IPS-NIHi11 (cell line): ENCODE results near the gene CTSW.

Source experiments
- DNase-seq: peaks from one replicate; pipeline ENCODE4 v3.0.0; 2012; ENCODE audit warnings: mixed read lengths, low spot score

CTSW gene

DNA sequence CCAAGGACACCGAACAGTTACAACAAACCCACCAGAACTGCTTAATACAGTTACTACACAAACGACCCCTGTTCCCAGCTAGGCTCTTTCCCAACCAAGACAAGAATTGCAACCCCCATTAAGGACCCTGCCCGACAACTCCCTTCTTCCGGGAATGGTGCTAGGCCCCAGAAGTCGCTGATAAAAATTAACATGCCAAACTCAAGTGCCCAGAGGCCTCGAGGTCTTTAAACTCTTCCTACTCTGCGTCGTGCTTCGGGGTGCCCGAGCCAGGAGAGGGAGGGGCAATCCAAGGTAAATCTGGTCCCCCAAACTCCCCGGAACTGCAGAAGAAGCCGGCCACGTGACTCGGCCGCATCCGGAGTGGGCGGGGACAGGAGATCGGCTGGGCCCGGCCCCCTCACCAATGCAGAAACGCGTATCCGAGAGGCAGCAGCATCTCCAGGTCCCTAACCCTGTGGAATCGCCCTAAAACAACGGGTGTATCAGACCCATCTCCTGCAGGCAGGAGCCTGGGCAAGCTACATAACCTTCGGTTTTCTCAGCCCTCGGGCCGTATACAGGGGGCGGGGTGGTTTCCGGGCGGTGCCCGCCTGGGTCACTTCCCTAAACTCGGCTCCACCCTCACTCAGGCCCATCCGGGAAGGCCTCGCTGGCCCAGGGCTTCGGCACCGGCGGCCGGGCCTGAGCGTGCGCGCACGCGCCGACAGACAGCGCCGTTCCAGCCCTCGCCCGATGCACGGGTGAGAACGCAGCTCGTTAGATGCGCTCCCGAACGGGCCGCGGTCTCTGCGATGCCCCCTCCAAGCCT, 22.7 kb upstream of the CTSW start:
- DNase-seq = no peak

DNA sequence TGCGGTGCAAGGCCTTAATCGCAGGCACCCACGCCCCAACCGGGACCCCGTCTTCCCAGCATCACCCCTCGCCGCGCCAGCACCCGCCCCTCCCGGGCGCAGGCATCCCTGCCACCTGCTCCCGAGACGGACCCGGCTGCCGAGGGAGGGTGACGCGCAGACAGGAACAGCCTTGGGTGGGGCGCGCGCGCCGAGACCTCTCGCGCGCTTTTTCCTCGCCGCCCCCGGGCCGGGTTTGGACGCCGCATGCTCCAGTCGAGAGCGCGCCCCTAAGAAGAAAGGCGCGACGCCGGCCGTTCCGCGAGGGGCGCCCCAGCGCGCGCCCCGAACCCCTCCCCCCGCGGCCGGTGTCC, 22.2 kb upstream of the CTSW start:
- DNase-seq = no peak

DNA sequence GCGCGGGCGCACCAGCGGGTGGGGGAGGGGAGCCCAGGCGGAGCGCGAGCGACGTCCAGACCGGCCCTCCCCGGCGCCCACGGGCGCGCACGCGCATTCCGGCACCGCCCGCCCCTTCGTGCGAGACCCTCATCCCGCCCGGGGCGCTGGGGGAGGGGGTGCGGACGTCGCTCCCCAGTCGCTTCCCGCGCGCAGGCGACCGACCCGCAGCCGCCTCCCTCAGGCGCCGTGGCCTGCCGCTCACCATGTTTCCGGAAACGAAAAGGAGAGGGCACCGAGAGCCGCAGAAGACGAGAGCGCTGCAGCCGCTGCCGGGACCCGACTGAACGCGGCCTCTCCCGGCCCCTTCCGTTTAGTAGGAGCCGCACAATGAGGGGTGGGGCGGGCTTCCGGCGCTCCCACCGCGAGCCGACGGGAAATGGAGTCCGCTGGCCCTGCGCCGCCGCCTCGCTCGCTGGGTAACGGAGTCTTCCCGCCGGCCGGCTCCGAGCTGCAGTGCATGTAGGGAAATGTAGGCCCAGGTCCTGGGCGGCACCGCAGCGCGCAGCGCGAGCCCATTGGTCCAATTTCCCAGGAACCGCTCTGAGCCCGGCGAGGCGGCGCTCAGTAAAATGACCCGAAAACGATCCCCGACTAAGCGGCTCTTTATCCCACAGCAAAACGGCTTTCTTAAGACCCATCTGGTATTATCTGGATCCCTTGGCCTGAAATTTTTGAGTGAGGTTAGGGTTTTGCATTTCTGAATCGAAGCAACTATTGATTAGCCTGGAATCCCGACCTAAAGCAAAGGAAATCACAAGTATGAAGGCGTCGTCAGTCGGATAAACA, 21.6 kb upstream of the CTSW start, which contains the start of gene CFL1:
Gene CFL1, minus strand, starts transcription at position 328 of the 828 bp plus-strand sequence. Its CDS starts 81 bp downstream, at position 247.
- peak; percentile 79 for DNase-seq

DNA sequence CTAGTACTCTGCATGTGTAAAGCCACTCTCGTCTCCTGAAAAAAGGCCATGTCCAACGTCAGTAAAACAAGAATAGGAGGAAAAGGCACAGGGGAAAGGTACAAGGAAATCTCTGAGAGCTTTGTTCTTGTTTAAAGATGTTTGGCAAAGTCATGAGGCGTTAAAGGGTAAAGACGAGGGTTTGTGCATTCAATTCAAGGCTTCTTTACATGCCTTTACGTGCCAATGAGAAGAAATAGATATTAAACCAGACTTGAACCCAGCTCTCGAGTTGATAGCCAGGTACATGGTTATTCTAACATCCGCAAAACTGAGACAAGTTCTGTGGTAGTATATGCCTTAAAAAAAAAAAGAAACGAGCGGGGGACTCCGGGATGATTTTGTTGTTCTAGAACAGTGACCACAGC, 21.0 kb upstream of the CTSW start:
- no peak for DNase-seq

DNA sequence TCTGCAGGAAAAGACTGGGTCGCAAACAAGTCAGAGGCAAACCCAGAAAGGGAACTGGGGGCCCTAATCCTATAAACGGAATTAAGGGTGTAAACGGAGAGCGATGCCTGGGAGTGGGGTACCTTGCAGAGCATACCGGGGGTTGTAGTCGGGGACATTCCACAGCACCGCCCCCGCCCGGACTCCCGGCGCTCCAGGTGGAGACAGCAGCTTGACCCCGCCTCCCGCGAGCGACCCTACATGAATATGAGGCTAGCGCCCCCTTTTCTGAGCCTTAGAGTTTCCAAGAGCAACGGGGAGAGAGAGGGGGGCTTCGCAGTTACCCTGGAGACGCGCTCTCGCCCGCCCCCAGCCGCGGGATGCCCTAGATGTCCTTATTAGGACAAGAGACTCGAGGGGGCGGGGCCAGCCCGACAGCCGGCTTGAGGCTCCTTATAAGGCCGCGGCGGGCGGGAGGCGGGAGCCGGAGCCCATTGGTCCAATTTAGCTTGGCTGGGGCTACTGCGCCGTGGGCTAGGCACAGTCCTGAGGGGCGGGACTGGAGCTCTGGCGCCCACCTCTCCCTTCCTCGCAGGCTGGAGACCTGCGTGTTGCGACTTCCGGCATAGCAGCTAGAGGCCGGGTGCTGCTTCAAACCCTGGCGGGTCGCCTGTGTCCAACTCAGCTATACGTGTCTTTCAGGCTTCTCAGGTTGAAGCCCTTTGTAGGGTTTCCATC, 20.4 kb upstream of the CTSW start:
- DNase-seq = peak; percentile 87

DNA sequence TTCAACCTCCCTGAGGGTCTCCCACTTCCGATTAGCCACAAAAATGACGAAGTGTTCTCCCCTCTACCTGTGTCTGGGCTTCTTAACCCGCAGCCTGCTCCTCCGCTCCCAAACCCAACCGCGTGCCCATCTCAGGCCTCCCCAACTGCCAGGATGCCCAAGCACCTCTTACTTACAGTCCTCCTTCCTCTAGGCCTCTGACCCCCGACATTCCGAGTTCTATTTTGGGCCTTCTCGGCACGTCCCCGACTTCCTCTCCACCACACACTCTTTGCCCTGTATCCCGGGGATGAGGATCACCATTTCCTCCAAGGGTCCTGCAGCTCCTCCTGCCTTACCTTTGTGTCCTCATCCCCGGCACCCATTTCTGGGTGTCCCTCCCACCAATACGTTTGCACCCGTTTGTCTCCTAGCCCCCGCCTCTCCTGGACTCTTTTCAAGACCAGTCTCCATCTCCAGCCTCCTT, 19.8 kb upstream of the CTSW start:
- no peak for DNase-seq

DNA sequence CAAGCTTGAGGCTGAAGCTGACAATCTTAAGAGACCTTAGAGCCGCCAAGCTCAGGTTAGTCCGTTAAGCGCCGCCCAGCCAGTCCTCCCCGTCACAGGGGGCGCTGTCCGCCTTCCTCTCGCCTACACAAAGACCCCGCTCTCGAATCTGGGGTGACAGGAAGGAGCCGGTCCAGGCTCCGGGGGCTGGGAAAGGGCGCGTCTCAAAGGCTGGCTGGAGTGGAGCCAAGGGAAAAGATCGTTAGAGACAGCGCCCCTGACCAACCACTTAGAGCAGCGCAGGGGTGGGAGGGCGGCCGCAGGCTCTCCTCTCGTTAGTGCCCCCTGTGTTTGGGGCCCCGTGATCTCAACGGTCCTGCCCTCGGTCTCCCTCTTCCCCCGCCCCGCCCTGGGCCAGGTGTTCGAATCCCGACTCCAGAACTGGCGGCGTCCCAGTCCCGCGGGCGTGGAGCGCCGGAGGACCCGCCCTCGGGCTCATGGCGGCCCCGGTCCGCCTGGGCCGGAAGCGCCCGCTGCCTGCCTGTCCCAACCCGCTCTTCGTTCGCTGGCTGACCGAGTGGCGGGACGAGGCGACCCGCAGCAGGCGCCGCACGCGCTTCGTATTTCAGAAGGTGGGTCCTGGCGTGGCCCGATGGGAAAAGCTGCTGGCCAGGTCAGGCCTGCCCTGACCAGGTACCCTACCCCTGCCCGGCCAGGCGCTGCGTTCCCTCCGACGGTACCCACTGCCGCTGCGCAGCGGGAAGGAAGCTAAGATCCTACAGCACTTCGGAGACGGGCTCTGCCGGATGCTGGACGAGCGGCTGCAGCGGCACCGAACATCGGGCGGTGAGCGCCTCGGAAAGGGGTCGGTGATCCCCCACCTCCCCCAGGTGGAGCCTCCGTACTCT, 19.1 kb upstream of the CTSW start, which contains the start of gene MUS81:
Gene MUS81, plus strand, starts transcription at position 156 of the 887 bp plus-strand sequence. Its CDS starts 321 bp downstream, at position 477.
- DNase-seq = peak; percentile 88

DNA sequence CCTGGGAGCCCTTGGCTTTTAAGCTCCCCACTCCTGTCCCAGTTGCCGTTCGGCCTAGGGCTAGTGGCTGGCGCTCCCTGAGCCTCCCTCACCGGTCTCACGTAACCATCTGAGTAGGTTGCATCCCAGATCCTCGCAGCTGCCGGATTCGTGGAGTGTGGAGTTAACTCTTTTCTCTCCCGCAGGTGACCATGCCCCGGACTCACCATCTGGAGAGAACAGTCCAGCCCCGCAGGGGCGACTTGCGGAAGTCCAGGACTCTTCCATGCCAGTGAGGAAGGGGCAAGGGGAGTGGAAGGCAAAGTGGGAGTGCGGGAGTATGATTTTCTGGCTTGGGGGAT, 18.5 kb upstream of the CTSW start:
- DNase-seq = no peak

DNA sequence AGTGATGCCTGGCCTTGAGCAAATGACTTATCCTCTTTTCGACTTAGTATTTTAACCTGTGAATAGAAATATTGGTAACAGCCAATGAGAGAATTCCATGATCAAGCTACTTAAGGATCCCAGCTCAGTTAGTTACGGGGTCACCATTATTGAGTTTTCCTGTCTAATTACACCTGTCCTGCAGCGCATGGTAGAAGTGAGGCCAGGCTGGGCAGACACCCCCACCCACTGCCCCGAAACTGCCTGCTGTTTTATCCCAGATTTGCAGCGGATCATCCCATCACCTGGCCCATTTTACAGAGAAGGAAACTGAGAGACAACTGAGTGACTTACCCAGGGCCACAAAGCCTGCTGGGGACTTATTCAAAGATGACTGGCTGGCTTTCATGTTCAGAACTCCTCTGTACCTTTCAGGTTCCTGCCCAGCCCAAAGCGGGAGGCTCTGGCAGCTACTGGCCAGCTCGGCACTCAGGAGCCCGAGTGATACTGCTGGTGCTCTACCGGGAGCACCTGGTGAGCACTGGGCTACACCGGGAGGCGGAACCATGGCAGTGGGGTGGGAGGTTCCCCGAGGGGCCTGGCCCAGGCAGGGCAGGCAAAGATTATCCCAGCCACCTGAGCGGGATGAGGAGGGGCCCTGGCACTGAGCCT, 18.0 kb upstream of the CTSW start:
- DNase-seq = no peak

DNA sequence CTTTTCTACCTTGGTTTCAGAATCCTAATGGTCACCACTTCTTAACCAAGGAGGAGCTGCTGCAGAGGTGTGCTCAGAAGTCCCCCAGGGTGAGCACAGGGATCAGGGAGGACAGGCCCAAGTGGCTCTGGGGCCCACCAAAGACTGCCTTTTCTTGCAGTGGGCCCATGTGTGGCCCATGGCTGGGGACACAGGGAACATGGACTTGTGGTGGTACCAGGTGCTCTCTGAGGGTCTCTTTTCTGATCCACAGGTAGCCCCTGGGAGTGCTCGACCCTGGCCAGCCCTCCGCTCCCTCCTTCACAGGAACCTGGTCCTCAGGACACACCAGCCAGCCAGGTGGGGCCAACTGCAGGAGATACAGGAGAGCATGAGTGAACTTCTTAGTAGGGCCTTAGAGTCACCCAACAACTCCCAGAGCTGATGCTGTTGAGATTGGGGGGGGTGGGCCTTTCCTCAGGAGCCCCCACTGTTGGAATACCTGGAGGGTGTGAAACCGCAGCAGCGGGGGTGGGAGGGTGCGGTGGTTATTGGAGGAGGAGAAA, 17.4 kb upstream of the CTSW start:
- DNase-seq = no peak

DNA sequence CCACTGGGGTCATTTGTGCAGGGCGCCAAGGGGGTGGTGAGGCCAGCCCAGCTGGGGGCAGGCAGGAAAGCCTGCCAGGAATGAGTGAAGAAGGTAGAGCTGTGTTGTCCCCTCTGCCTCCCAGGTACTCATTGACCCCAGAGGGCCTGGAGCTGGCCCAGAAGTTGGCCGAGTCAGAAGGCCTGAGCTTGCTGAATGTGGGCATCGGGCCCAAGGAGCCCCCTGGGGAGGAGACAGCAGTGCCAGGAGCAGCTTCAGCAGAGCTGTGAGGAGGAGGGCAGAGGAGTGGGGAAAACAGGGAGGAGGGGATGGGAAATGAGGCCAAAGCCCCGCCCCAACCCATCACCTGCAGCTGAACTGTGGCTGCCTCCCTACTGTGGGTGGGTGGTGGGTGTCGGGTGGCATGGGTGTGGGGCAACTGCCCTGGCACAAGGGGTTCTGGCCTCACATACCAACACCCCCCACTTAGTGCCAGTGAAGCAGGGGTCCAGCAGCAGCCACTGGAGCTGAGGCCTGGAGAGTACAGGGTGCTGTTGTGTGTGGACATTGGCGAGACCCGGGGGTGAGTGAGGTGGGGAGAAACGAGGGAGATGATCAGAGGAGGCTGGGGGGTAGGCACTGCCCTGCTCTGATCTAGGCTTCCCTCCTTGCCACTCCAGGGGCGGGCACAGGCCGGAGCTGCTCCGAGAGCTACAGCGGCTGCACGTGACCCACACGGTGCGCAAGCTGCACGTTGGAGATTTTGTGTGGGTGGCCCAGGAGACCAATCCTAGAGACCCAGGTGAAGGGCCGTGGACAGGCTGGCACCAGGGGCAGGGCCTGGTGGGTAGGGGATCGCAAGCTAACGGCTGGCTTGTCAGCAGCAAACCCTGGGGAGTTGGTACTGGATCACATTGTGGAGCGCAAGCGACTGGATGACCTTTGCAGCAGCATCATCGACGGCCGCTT, 16.4 kb upstream of the CTSW start:
- DNase-seq = no peak

DNA sequence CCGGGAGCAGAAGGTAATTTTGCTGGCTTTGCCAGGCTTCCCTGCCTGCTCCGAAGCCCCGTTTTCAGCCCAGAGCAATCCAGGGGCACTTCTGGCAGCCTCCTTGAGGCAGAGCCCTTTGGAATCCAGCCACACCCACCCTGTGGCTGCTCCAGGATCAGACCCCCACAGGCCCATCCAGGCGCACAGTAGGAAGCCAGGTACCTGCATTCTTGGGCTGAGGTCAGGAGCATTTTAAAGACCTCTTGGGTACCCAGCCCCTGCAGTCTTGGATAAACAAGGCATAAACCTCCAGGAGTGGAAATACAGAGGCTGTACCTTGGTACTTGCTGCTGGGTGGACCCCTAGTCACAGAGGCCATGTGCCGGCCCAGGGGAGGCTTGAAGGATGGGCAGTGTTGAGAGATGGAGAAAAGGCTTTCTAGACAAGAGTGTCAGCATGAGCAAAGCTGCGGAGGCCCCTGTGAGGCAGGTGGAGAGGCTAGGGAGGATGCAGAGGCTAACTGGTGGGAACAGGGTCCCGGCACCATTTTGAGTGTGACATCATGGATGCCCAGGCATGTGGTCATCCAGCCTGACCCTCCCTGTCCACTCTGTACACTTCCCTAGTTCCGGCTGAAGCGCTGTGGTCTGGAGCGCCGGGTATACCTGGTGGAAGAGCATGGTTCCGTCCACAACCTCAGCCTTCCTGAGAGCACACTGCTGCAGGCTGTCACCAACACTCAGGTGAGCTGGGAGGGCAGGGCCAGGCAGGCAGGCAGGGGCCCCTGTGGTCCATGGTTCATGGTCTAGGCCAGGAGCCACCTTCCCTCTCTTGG, 15.5 kb upstream of the CTSW start:
- DNase-seq = no peak

DNA sequence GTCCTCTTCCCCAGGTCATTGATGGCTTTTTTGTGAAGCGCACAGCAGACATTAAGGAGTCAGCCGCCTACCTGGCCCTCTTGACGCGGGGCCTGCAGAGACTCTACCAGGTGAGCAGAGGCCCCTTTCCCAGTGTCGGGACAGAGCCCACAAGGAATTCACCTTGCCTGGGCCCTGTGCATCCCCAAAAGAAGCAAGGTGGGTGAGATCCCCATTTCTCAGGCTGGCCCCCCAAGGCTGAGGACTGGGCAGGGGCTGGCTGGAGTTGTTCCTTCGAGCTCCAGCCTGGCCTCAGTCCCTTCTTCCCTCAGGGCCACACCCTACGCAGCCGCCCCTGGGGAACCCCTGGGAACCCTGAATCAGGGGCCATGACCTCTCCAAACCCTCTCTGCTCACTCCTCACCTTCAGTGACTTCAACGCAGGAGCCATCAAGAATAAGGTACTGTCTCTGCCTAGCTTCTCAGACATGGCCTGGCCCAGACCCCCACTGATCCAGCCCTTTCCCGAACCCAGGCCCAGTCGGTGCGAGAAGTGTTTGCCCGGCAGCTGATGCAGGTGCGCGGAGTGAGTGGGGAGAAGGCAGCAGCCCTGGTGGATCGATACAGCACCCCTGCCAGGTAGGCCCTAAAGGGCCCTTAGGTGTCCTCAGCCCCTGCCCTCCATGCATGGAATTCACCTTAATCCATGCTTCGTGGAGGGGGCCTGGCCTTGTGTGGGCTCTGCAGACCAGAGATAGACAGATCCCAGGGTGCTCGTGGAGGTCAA, 14.7 kb upstream of the CTSW start:
- no peak for DNase-seq

DNA sequence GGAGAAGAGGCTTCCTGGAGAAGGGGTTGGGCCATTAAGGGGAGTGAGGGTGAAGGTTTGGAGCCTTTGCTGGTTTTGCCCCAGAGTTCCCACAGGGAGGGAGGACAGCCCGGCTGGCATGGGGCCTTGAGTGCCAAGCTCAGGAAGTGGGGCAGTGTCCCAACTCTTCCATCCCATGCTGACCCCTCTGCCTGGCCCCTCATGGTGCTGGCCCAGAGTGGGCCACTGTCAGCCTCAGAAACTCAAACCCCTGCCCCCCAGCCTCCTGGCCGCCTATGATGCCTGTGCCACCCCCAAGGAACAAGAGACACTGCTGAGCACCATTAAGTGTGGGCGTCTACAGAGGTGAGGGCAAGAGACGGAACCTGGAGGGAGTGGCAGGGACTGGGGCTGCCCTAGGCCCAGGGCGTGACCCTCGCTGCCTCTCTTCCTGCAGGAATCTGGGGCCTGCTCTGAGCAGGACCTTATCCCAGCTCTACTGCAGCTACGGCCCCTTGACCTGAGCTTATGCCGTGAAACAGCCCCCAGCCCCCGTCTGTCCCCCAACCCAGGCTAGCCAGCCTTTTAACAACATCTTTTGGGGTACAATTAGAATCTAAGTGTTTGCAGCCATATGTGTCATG, 14.0 kb upstream of the CTSW start:
- DNase-seq = no peak

DNA sequence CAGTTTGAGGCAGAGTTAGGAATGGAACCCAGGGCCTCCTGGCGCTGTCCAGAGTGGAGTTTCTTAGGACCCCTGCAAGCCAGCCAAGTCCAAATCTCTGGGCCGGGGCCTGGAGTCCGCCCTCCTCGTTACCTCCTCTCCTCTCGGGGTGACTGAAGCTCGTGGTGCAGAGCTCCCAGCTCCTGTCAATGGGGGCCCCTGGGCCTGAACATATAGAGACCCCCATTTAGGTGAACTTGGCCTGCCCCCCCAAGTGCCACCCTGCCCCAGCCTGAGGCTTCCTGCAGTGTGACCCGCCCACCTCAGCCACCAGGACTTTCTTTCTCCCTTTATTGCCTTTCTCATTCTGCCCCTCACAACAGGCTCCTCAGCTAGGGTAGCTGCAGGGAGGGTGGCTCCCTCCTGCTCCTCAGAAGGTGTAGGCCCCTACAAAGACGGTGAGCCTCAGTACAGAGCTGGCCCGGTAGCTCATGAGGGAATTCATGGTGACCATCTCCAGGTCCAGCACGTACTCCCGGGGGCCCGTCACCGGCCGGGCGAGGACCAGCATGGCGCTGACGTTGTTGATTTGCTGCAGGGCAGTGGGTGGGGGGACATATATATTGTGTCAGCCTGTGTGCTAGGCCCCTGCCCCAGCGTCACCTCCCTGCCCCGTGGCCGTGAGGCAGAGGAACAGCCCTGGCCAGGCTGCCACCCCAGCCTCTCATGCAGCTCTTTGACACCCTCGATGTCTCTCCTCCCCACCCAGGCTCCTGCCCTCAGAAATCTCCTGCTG, 12.9 kb upstream of the CTSW start:
- no peak for DNase-seq

DNA sequence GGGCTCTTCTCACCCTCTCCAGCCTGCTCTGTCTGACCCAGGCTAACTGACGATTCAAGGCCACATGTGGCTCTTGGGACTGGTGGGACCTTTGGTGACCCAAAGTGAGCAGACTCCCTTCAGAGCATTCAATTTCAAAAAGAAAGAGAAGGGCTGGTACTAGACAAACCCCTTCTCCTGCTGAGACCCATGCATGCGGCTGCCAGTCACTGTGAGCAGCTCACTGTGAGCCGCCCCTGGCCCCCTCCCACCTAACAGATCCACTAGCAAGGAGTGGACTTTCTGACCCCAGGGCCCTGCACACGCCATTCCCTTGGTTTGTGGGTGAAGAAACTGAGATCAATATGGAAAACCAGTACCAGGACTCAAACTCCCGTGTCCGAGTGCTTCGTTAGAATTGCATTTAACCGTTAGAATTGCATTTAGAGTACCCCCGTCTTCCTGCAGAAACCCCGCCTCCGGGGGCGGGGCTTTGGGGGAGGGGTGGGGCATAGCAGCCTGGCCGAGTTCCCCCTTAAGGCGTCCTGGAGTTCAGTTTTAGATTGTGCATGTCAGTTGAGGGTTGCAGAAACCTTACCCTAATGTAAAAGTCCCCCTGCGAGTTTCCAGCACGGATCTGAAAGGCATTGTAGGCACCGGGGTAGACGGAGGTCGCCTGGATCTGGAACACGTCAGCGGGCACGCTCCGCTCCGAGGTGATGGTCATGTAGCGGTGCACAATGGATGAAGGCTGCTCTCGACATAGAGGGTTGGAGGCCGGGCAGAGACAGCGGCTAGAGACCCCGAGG, 12.2 kb upstream of the CTSW start:
- peak; percentile 60 for DNase-seq
